GM12872 (cell line): ENCODE results near the gene SMOC2.

ENCODE experiments used
- TF ChIP-seq, protein P1 (sequence below): IDR thresholded peaks from 3 replicates; pipeline ENCODE4 v1.5.1; 2011; ENCODE audit warnings: low read depth, mild to moderate bottlenecking, low read length, moderate library complexity; ENCODE audit not compliant: insufficient read depth

SMOC2 gene

GRCh38 chr6:168618546-168619315, 177.7 kb downstream of the SMOC2 start:
- TF ChIP-seq, protein P1, sequence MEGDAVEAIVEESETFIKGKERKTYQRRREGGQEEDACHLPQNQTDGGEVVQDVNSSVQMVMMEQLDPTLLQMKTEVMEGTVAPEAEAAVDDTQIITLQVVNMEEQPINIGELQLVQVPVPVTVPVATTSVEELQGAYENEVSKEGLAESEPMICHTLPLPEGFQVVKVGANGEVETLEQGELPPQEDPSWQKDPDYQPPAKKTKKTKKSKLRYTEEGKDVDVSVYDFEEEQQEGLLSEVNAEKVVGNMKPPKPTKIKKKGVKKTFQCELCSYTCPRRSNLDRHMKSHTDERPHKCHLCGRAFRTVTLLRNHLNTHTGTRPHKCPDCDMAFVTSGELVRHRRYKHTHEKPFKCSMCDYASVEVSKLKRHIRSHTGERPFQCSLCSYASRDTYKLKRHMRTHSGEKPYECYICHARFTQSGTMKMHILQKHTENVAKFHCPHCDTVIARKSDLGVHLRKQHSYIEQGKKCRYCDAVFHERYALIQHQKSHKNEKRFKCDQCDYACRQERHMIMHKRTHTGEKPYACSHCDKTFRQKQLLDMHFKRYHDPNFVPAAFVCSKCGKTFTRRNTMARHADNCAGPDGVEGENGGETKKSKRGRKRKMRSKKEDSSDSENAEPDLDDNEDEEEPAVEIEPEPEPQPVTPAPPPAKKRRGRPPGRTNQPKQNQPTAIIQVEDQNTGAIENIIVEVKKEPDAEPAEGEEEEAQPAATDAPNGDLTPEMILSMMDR = no peak

DNA sequence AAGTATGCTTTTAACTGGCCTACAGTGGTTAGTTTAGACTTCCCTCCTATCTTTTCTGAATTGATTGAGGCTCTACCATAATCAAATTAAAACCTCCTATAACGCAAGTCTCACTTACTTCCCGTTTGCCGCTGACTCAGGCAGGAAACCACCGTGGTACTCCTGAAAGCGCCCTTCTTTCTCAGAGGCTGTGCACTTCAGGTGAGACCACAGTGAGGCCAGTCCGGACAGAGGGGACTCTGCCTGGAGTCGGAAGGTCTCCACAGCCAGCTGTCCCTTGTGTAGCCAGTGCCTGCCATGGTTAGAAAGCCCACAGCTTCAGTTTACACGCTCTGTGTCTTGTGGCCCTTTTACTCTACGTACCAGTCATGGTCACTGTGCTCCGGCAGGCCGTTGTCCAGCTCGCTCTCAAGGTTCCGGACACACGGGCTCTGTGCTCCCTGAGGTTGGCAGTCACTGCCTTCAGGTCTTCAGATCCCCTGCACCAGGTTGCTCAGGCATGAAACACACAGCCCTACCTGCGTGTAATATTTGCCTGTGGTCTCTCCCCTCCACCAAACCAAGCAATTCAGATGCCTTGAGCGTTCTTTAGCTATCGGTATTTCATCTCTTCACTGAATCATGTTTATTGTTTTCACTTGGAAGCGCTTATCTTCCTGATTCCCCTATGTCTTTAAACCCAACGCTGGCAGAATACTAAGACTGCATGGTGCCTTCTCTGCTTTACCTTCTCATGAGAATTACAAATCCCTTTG, 178.8 kb downstream of the SMOC2 start:
- TF ChIP-seq, protein P1 = no peak

DNA sequence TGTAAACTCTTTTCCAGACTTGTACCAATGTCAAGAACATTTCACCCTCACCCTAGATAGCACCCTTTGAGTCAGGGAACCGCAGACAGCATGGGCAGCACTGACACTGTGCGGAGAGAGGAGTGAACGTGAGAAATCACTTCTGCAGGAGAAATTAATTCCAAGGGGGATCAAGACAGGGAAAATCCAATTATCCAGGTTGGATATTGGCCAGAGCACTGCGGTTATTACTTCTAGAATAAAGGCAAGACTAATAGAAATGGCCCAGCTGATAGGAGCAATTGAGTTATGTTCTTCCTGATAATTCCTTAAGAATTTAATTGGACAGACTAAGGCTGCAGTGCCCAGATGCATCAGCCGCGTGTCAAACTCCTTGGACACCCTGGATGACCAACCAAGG, 179.6 kb downstream of the SMOC2 start:
- TF ChIP-seq, protein P1 = no peak

DNA sequence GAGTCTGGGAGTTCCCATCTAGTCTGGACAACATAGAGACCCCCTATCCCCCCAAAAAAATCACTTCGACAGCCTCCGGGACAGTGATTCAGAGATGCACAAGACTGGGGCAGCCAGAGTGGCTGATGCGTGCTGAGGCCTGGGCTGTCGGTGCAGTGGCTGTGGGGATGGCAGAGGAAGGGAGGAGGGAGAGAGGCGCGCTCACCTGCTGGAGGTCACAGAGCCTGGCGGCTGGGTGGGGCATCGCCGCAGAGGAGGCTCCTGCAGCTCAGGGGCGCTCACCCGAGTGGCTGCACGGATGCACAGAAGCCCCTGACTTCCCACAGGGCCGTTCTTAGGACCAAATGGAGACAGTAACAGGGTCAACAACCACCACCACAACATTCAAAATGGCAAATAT, 182.8 kb downstream of the SMOC2 start:
- TF ChIP-seq, protein P1 = no peak

DNA sequence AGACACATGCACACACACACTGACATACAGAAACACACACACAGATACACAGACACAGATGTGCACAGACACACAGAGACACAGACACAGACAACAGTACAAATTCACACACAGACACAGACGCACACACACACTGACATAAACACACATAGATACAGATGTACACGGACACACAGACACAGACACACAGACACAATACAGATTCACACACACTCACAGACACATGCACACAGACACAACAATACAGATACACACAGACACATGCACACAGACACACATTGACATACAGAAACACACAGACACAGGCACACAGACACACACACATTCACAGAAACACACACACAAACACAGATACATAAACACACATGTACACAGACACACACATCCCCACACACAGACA, 183.6 kb downstream of the SMOC2 start:
- TF ChIP-seq, protein P1 = no peak

- TF ChIP-seq, protein P1 = no peak
Measured at GRCh38 chr6:168624948-168625347, 184.0 kb downstream of the SMOC2 start.

DNA sequence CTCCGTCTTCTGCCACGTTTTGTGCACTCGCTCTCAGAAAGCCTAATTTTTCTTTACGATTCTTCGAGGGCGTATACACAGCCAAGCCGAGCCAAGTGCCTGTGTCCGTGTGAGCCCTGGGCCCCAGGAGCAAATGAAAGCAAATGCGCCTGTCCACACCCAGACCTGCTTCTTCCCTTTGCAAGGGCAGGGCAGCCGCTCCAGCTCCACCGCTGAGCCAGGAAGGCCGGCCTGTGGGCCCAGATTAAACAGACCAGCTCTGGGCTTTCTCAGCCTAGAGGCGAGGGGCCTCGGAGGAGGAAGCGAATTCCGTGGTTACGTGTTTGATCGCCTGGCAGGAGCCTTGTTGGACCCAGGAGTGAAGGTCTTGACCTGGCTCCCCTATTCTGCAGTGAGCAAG, 184.6 kb downstream of the SMOC2 start:
- TF ChIP-seq, protein P1 = no peak
